Endothelial cell of umbilical vein (primary cell): ENCODE measurements around the gene SRGAP1.

Experiments
- CTCF ChIP-seq, 2 donors: IDR thresholded peaks; 1 replicate in 1 of 2; 2 replicates in 1 of 2; pipeline ENCODE4 v1.5.1; 2011; ENCODE audit warnings: low read length in 2 of 2, mild to moderate bottlenecking in 2 of 2, moderate library complexity in 2 of 2, control low read depth in 1 of 2, inconsistent platforms in 1 of 2, low read depth in 1 of 2; ENCODE audit not compliant: insufficient read depth in 1 of 2; ENCODE audit errors: extremely low read depth in 1 of 2
- POLR2A ChIP-seq: IDR thresholded peaks from 2 replicates; pipeline ENCODE4 v1.6.1; 2012; ENCODE audit warnings: low read depth, mild to moderate bottlenecking, control low read depth, low read length
- TF ChIP-seq, protein P1 (sequence below): IDR thresholded peaks from 2 replicates; pipeline ENCODE4 v1.6.1; 2011; ENCODE audit not compliant: insufficient read depth, insufficient read length

GRCh38 chr12:64070454-64070853 lies 226.0 kb downstream of the SRGAP1 start:
- TF ChIP-seq CTCF (IDR thresholded peaks at IDR 0.05; ENCODE audit: extremely low read depth in 1 of 2, insufficient read depth in 1 of 2, low read depth in 1 of 2, low read length in 2 of 2) = no peak
- no peak for TF ChIP-seq POLR2A
- TF ChIP-seq, protein P1, sequence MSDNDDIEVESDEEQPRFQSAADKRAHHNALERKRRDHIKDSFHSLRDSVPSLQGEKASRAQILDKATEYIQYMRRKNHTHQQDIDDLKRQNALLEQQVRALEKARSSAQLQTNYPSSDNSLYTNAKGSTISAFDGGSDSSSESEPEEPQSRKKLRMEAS = no peak
